Nephron (organoid): ENCODE data around the gene TUBGCP2.

Experiments used
- H3K27ac Mint-ChIP-seq, 3 experiments: 2 replicates each; pipeline ENCODE4 v1.8.0; 2020; ENCODE audit warnings: mixed read lengths in 3 of 3, mild to moderate bottlenecking in 2 of 3, moderate library complexity in 1 of 3
- H3K27me3 Mint-ChIP-seq: 2 replicates; pipeline ENCODE4 v1.8.0; 2021; ENCODE audit warnings: low read depth, mild to moderate bottlenecking, moderate library complexity, mixed read lengths
- H3K36me3 Mint-ChIP-seq: 2 replicates; pipeline ENCODE4 v1.8.0; 2020; ENCODE audit warnings: low read depth, mixed read lengths
- H3K4me1 Mint-ChIP-seq: 2 replicates; pipeline ENCODE4 v1.8.0; 2020; ENCODE audit warnings: mixed read lengths
- H3K4me3 Mint-ChIP-seq, 3 experiments: 2 replicates each; pipeline ENCODE4 v1.8.0; 2020; ENCODE audit warnings: mild to moderate bottlenecking in 3 of 3, mixed read lengths in 3 of 3, moderate library complexity in 2 of 3
- H3K9me3 Mint-ChIP-seq: 2 replicates; pipeline ENCODE4 v1.8.0; 2020; ENCODE audit warnings: mixed read lengths
- CTCF ChIP-seq, 3 experiments: fragments of 200-600 bp; sonication (generic); IDR thresholded peaks; one replicate each; pipeline ENCODE4 v1.5.0; 2021; ENCODE audit warnings: antibody characterized with exemption in 3 of 3; ENCODE audit not compliant: unreplicated experiment in 3 of 3

TUBGCP2 gene

GRCh38 chr10:133263674-133264073 is 45.0 kb downstream of the TUBGCP2 start:
- TF ChIP-seq CTCF (IDR thresholded peaks at IDR 0.05; ENCODE audit: unreplicated experiment in 3 of 3), result no peak
- H3K36me3 Mint-ChIP-seq, result no peaks in the 10 kb centered on the region
- peaks cover 17% of the 10 kb centered on the region for H3K27me3 Mint-ChIP-seq
- H3K27ac Mint-ChIP-seq, result no peak overlapping the region
- peaks cover 5% of the 10 kb centered on the region for H3K4me1 Mint-ChIP-seq
- H3K9me3 Mint-ChIP-seq, result no peaks in the 10 kb centered on the region
- peak overlapping the region in 2 of 3 experiments; percentile 10 to 55 for H3K4me3 Mint-ChIP-seq

GRCh38 chr10:133262696-133263095 is 46.0 kb downstream of the TUBGCP2 start:
- no peaks in the 10 kb centered on the region for H3K36me3 Mint-ChIP-seq
- peaks cover 17% of the 10 kb centered on the region for H3K27me3 Mint-ChIP-seq
- peak overlapping the region; percentile 80 to 85 (median 82) for H3K4me3 Mint-ChIP-seq
- no peak overlapping the region for H3K27ac Mint-ChIP-seq
- H3K4me1 Mint-ChIP-seq, result peaks cover 5% of the 10 kb centered on the region
- TF ChIP-seq CTCF (IDR thresholded peaks at IDR 0.05; ENCODE audit: unreplicated experiment in 3 of 3), result no peak
- no peaks in the 10 kb centered on the region for H3K9me3 Mint-ChIP-seq

GRCh38 chr10:133261726-133262325 is 46.8 kb downstream of the TUBGCP2 start:
- Mint-ChIP-seq H3K9me3 (no peaks in the 10 kb centered on the region), H3K27ac (no peak overlapping the region), H3K36me3 (no peaks in the 10 kb centered on the region), H3K4me3 (peak overlapping the region; percentile 80 to 85 (median 82)), H3K4me1 (peaks cover 5% of the 10 kb centered on the region), H3K27me3 (peaks cover 20% of the 10 kb centered on the region)
- TF ChIP-seq CTCF (IDR thresholded peaks at IDR 0.05; ENCODE audit: unreplicated experiment in 3 of 3), result no peak

- Mint-ChIP-seq H3K4me3 (peak overlapping the region; percentile 61 to 78 (median 73)), H3K9me3 (no peaks in the 10 kb centered on the region), H3K4me1 (peaks cover 5% of the 10 kb centered on the region)
Measured at GRCh38 chr10:133260895-133261725, 47.6 kb downstream of the TUBGCP2 start.

GRCh38 chr10:133259602-133259989 is 49.1 kb downstream of the TUBGCP2 start:
- peaks cover 9% of the 10 kb centered on the region for H3K4me1 Mint-ChIP-seq
- H3K27me3 Mint-ChIP-seq, result peaks cover 14% of the 10 kb centered on the region
- TF ChIP-seq CTCF (IDR thresholded peaks at IDR 0.05; ENCODE audit: unreplicated experiment in 3 of 3), result no peak
- peak overlapping the region; percentile 70 to 78 (median 75) for H3K4me3 Mint-ChIP-seq
- no peaks in the 10 kb centered on the region for H3K36me3 Mint-ChIP-seq
- no peak overlapping the region for H3K27ac Mint-ChIP-seq
- no peaks in the 10 kb centered on the region for H3K9me3 Mint-ChIP-seq

More at GRCh38 chr10:133260895-133261725, 47.6 kb downstream of the TUBGCP2 start:
- H3K36me3 Mint-ChIP-seq, result no peaks in the 10 kb centered on the region
- H3K27me3 Mint-ChIP-seq, result peaks cover 18% of the 10 kb centered on the region
- H3K27ac Mint-ChIP-seq, result no peak overlapping the region
- no peak for TF ChIP-seq CTCF (IDR thresholded peaks at IDR 0.05; ENCODE audit: unreplicated experiment in 3 of 3)
